GM19395 (cell line): ENCODE data around the gene SLIT3.

ENCODE experiments used
- ATAC-seq: cut with Tn5 transposase; IDR thresholded peaks from one replicate; pipeline ENCODE4 v1.9.1; 2021; ENCODE audit warnings: mild to moderate bottlenecking, moderate library complexity; ENCODE audit not compliant: unreplicated experiment

Gene SLIT3

GRCh38 chr5:168726342-168726741, 574.6 kb downstream of the SLIT3 start:
- ATAC-seq: no peak

DNA sequence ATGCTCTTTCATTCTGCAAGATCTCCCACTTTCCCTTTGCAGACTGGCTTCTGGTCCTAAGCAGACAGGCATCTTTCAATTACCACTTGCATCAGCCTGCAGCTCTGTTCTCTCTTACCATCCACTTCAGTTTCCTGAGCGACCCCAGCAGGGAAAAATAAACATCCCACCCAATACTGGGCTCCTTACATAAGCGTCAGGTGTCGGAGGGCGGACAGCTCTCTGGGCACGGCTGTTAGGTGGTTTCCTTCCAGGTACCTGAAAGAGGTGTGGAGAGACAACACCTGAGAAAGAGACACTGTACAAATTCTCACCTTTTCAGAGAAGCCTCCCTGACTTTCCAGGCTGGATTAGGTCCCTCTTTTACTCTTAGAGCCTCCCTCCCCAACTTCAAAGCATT, 576.7 kb downstream of the SLIT3 start:
- no peak for ATAC-seq

DNA sequence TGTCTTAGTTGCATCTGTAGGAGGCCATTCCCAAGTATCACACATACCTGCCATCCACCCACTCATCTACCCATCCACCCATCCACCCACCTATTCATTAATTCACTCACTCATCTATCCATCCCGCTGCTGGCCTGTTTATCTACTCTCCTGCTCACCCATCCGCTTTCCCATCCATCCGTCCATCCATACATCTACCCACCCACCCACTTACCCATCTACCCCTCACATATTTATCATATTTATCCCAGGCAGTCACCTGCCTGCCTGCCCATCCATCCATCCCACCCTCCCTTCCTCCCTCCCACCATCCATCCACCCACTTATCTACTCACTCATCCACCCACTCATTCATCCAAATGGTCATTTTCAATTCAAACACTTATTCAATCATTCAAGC, 577.9 kb downstream of the SLIT3 start:
- ATAC-seq: no peak

DNA sequence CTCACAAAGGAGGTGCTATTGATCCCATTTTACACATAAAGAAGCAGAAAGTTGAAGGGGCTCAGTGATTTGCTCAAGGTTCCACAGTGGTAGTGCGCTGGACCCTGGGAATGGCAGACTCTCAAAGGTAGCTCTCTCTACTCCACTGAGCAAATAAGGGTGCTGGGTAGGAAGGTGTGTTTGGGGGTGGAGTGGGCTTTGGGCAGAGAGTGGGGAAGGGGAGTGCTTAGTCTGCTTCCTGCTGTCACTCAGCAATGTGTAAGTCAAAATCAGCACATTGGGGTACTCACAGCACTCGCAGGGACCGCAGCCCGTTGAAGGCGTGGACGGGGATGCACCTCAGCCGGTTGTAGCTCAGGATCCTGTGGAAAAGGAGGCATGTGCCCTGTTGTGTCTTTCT, 579.0 kb downstream of the SLIT3 start:
- ATAC-seq: no peak

DNA sequence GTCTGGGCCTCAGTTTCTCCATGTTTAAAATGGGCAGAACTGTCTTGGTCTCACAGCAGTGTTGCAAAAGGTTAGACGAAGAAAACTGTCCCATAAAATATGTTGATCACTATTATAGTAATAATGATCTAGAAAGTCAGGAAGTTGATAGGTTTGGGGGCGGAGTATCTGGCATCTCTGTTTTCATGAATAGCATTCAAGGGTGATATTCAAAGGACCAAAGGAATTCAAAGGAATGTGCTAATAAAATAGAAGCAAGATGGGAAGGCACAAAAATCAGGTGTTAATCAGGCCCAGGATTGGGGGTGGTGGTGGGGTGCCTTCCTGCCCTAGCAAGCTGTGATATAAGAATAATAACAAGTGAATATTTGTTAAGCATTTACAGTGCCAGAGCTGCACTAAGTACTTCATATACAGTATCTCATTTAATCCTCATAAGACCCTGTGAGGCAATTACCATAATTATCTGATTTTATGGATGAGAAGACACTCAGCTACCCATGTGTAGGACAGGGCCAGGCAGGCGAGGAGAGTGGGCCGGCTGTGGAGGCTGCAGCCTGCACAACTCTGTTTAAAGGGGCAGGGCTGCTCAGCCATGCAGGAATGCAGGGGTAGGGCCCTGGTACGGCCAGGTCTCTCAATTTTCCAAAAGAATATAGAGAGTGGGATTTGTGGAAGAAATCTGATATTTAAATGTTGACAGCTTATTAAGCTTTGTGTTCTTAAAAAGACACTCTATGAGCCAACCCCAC, 579.8 kb downstream of the SLIT3 start:
- ATAC-seq: no peak

DNA sequence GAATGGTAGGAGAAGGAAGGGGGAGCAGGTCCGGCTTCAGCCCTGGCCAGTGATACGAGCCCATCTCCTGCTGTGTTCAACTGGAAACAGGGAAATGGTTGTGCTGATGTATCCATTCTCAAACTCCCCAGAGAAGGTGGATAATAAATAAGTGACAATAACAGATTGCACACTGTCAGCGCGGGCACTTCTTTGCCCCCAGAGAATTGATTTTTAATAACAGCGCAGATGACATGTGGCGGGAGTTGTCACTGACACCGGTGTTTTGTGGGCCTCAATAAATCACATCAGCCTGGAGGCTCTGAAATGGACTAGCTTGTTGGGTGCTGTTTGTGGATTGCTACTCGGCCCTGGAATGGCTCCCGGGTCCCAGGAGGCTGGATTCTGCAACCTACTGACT, 580.4 kb downstream of the SLIT3 start:
- ATAC-seq: no peak

DNA sequence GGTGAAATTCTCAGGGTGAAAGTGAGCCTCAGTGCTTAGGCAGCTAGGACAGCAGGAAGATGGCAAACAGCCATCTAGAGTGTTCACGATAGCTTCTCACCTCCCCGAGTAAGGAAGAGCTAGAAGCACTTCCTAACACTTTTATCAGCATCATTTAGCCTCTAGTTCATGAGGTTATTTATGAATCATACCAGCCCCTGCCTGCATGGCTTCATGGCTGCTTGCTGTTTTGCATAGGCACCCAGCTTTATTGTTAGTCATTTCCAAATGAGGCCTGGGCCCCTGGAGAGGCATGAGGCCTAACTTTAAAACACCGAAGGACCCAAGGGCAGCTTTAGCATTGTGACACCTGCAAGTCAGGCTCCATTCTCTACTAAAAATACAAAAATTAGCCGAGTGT, 586.9 kb downstream of the SLIT3 start:
- ATAC-seq: no peak

- no peak for ATAC-seq
Observed at GRCh38 chr5:168713051-168713450, 587.9 kb downstream of the SLIT3 start.

DNA sequence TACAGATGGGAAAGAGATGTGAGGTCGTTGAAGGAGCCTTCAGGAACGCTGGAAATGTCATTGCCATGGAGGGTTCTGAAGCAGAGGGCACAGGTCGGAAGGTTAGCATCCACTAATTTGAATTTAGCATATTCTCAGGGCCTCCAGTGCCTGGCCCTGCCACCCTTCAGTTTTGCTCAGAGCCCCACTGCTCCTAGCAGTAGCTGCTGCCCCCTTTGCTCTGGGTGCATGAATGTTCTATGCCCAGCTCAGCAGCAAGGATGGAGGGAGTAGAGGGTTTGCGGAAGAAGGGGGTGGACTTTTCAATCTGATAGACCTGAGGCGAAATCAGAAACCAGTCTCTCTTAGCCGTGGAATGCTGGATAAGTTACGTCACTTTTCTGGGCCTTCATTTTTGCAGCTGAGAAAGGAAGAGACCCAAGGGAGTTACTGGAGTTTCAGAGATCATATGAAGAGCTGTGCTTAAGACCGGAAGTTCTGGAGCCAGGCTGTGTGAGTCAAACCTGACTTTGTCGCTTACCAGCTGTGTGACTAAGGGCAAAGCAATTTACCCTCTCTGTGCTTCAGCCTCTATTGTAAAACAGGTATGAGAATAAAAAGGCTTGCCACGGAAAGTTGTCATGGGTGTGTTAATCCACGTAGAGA, 588.5 kb downstream of the SLIT3 start:
- no peak for ATAC-seq

- no peak for ATAC-seq
Observed at GRCh38 chr5:168710706-168711105, 590.2 kb downstream of the SLIT3 start.

DNA sequence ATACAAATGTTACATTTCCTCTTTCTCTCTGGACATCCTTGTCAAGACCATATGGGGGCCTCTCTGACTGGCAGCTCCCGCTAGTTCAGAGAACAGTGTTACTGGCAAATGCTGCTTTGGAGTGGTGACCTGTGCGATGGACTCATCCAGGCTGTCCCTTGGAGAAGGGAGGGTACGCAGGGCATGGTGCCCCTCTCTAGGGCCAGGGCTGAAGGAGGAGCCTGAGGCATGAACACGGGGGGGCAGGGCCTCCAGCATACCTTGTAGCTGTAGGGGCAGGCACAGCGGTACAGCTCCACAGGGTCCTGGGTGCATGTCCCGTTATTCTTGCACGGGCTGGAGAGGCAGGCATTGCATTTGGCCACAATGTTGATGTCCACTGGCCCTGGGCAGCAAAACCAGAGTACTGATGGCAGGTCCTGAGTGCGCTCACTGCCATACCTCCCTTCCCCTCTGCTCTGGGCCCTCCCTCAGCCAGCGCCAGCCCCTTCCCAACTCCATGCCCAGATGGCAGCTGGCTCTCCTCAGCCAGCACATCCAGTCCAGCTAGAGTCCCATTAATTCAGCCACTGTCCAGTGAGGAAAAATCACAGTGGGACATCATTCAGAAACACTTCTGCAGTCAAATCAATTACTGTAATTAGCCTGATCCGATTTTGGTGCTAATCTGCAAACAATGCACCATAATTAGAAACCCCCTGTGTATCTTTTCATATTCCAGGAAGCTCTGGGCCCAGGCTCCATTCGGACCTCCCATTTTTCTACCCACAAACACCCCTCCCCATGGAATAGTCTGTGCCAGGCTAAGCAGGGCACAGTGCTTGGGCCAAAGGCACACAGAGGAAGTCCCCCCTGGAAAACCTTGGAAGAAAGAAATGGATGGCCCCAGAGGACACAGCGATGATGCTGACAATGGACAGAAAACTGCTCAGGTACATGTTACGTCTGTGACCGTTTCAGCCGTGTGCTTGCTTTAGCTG, 592.9 kb downstream of the SLIT3 start:
- ATAC-seq: no peak

DNA sequence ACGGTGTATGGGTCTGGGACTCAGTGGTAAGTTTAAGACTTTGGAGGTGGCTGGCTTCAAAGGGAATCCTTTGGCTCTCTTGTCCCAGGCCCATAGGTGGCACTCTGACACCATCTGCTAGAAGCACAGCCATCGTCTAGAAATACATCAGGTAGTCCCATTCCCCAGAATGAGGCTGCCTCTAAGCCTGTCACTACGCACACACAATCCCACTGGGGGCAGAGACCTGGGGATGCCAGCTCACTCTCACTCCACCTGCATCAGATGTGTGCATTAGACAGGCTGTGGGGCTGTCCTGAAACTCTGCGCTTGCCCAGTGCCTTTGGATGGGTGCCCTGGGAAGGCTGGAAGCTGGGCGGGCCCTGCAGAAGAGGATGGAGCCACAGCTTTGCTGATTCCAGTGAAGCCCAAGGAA, 594.3 kb downstream of the SLIT3 start:
- ATAC-seq: no peak

DNA sequence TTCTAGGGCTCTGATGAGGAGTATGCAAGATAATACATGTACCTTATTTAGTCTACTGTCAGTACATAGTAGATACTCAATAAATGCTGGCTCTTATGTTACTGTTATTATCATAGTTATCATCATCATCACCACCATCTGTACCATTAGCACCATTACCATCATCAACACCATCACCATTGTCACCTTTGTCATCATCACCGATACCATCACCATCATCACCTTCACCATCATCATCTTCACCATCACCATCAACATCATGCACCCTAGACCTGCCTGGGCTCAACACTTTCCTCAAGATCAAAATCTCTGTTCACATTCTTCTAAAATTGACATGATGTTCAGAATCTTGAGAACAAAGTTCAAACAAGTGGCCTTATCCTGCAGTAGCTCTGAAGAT, 595.6 kb downstream of the SLIT3 start:
- no peak for ATAC-seq

DNA sequence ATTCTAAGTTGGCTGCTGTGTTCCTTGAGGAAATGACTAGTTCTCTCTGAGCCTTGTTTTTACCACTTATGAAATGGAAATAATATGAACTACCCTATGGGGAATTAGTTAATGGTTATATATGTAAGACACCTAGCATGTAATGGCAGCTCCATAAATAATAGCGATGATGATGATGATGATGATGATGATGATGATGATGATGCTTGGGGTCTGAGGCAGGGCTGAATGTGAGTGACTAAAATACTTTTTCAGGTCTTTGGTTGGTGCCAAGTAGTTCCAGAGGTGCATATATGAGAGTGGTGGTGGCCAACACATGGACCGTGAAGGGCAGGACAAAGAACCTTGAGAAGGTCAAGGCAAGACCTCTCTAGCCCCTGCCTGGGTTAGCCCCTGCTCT, 598.4 kb downstream of the SLIT3 start:
- no peak for ATAC-seq

- ATAC-seq: no peak
Observed at GRCh38 chr5:168701641-168702040, 599.3 kb downstream of the SLIT3 start.

GRCh38 chr5:168699002-168699401, 601.9 kb downstream of the SLIT3 start:
- ATAC-seq: no peak

DNA sequence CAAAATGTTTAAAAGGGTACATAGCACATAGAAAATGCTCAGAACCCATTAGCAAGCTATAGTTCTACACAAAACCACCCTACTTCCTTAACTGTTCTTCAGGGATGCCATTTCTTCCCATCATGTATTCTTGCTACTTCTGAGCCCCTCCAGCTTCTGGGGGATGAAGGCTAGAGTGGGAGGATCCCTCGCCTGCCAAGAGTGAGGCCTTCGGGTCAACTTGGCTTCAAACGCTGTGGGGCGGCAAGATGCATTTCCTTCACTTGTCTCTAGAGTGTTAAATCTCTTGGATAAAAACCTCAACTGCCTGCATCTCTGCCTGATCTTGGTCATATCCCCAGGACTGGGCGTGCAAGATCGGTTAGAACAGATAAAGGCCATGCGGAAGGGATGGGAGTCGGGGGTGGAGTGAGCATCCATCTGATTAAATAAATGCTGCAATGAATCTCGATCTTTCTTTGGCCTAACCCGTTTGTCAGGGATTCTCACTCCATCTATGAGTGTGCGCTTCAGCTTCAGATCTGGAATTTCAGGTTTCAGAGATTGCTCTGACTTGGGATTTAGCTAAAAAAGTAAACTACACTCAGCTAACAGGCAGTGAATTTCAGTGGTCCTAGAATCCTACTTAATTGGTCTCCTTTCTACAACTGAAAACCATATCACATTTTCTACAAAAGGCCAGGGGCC, 603.8 kb downstream of the SLIT3 start:
- ATAC-seq: no peak

- no peak for ATAC-seq
Observed at GRCh38 chr5:168696611-168697010, 604.3 kb downstream of the SLIT3 start.

DNA sequence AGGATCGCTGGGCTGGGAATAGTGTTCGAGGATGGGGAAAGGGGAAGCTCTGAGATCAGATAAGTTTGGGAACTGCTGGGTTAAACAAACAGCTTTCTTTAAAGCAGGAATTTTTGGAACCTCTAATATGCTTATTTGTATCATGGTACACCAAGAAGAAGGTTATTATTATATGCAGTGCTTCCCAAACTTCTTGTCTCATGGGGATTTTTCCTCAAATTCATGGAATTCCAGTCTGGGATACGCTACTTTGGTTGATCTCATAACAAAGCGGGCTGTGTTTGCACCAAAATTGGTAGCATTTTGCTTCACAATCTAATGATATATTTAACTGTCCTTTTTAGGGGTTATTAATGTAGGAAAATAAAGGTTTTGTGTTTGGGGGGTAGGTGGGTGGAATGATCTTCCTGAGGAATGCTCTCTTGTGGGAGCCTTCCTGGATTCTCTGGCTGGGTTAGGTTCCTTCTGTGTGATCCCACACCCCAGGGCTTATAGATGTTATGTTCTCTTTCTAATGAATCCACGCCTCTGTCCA, 605.6 kb downstream of the SLIT3 start:
- no peak for ATAC-seq

- ATAC-seq: no peak
Observed at GRCh38 chr5:168694289-168694688, 606.6 kb downstream of the SLIT3 start.

- ATAC-seq: no peak
Observed at GRCh38 chr5:168693883-168694282, 607.1 kb downstream of the SLIT3 start.
